NCI-H2081 (cell line): ENCODE measurements around the gene RNU7-1.
A peak's percentile ranks its signal among the peaks of the same experiment; 100 is the strongest.

Experiments
- DNase-seq, 2 experiments: peaks; one replicate each; lab custom pipeline; 2025; lab: John Stamatoyannopoulos, UW

Gene RNU7-1

GRCh38 chr12:6917491-6918231 is 26.0 kb upstream of the RNU7-1 start:
- no peak for DNase-seq

GRCh38 chr12:6919588-6919987 is 24.0 kb upstream of the RNU7-1 start:
- DNase-seq = no peak

GRCh38 chr12:6921539-6921938 is 22.1 kb upstream of the RNU7-1 start:
- DNase-seq = no peak

GRCh38 chr12:6921996-6922946 is 21.3 kb upstream of the RNU7-1 start:
- DNase-seq = no peak

DNA sequence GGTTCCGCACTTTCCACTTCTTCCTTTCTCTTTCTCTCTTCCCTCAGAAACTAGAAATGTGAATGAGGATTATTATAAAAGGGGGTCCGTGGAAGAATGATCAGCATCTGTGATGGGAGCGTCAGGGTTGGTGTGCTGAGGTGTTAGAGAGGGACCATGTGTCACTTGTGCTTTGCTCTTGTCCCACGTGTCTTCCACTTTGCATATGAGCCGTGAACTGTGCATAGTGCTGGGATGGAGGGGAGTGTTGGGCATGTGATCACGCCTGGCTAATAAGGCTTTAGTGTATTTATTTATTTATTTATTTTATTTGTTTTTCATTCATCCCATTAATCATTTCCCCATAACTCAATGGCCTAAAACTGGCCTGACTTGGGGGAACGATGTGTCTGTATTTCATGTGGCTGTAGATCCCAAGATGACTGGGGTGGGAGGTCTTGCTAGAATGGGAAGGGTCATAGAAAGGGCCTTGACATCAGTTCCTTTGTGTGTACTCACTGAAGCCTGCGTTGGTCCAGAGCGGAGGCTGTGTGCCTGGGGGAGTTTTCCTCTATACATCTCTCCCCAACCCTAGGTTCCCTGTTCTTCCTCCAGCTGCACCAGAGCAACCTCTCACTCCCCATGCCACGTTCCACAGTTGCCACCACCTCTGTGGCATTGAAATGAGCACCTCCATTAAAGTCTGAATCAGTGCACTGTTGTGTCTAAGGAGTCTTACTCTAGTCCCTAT is 20.4 kb upstream of the RNU7-1 start:
- no peak for DNase-seq

GRCh38 chr12:6923851-6924250 is 19.8 kb upstream of the RNU7-1 start:
- no peak for DNase-seq

GRCh38 chr12:6925239-6925539 is 18.4 kb upstream of the RNU7-1 start:
- DNase-seq = peak; percentile 18 to 53

DNA sequence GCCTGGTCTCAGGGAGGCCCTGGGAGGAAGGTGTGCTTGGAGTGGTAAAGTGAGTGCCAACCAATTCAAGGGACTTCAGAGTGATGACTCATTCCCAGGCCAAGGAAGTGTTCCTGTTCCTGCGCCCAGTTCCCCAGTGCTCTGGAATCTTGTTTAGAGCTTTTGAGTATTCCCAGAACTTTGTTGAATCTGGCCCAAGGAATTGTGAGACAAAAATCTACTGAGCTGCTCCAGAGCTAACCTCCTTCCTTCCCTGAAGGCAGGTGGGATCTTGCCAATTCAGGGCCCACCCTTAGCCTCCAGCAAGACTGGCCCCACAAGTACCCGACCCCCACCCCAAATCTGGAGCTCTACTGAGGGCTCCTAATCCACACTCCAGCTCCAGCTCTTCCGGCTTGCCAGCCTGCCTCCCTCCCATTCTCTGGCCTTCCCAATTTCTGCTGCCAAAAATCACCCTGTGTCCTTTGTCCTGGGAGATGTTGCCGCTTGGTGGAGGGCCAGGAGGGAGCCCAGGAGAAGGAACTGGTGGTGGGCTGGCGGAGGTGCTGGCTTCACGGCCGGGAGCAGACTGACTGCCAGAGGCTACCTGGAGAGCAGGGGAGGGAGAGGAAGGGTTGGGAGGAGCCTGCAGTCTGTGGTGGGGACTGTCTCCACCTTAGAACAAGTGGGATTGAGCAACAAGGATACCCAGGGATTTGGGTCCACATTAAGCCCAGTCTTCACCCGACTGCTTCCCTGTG is 17.9 kb upstream of the RNU7-1 start:
- DNase-seq = peak; percentile 45 to 53

GRCh38 chr12:6927379-6928021 is 16.1 kb upstream of the RNU7-1 start, which contains the start of gene ATN1:
Gene ATN1 (plus strand): TSS chr12:6927959. CDS start chr12:6934002, 6,043 bp downstream.
- peak; percentile 51 to 70 for DNase-seq

- no peak for DNase-seq
These were observed 15.5 kb upstream of the RNU7-1 start for GRCh38 chr12:6928022-6928702.

DNA sequence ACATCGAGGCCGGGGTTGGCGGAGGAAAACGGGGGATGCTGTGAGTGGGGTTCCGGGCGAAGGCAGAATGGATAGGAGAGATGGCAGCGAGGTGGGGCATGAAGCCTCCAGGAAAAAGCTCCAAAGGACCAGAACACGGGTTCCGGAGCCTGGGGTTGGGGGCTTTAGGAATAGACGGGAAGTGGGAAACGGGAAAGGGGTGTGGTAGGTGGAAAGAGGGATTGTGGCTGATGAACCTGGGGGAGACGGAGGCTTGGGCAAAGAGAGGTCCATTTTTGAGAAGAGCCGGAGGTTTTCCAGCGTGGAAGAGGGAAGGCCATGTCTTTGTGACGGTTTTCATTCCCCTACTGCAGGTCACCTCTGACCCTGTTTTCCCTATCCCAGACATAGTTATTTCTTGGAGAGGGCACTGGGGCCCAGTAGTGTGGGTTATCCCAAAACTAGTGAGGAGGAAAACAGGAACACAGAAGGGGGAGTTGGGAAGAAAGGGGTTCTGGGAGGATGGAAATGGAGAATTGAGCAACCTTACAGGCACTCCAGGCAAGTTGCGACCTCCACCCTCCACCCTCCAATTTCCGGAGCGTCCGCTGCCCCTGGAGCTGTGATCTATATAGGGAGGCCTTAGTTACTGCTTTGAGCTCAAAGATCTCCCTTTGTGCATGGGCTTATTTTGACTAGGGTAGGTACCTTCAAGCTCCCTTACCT is 14.8 kb upstream of the RNU7-1 start:
- DNase-seq = peak in 1 of 2 experiments; percentile 6

DNA sequence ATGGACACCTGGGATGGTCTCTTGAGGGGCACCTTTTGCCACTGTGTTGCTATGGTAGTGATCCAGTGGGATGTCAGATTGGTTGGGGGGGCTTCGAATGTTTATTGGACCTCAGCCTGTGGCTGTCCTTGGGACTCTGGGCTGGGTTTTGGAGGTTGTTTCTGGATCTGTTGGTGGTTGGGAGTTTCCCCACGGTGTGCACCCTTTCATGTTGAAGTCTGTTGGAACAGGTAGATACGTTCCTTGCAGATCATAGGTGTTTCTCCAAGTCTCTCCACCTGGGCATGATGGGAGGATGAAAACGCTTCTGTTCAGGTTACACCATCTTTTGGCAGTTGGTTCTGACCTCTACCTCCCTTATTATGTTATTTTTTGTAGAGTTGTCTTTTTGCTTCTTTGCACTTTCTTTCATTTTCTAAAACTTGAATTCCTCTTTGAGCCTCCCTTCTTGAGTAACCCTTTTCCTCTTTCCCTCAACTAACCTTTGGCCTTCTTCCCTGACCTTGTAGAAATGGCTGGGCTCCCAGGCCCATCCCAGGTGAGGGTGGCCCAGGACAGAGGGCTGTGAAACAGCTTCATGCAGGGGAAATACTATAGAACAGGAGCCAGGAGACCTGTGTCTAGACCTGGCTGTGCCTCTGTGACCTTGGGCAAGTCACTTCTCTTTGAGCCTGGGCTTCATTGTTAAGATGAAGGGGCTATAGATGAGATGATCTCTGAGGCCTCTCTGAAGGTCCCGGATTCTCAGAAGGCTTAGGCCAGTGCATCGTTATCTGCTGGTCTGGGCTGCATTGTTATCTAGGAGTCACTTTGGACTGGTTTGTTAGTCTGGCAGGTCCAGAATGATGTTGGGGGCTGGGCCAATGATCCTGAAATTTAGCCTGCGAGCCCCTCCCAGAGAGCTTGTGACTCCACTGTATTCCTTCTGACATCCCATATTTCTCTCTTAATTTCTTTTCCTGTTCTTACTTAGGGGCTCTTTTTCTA is 13.9 kb upstream of the RNU7-1 start:
- DNase-seq = no peak

- DNase-seq = no peak
These were observed 10.8 kb upstream of the RNU7-1 start for GRCh38 chr12:6932766-6933165.

- DNase-seq = no peak
These were observed 9.5 kb upstream of the RNU7-1 start for GRCh38 chr12:6934110-6934509.

DNA sequence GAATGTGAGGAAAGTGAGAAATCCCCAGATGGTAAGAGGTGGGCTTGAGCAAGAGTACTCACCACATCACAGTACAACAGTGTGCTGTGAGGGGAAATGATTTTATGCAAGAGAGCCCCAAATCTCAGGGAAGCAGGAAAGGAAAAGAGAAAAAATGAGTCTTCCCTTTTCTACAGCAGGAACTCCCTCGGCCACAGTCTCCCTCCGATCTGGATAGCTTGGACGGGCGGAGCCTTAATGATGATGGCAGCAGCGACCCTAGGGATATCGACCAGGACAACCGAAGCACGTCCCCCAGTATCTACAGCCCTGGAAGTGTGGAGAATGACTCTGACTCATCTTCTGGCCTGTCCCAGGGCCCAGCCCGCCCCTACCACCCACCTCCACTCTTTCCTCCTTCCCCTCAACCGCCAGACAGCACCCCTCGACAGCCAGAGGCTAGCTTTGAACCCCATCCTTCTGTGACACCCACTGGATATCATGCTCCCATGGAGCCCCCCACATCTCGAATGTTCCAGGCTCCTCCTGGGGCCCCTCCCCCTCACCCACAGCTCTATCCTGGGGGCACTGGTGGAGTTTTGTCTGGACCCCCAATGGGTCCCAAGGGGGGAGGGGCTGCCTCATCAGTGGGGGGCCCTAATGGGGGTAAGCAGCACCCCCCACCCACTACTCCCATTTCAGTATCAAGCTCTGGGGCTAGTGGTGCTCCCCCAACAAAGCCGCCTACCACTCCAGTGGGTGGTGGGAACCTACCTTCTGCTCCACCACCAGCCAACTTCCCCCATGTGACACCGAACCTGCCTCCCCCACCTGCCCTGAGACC is 8.0 kb upstream of the RNU7-1 start:
- no peak for DNase-seq

GRCh38 chr12:6936194-6936635 is 7.4 kb upstream of the RNU7-1 start:
- DNase-seq = no peak

GRCh38 chr12:6936636-6937480 is 6.8 kb upstream of the RNU7-1 start:
- DNase-seq = peak; percentile 10 to 54
